GM21786 (cell line): ENCODE data around the gene AGAP3.

ENCODE experiments used
- ATAC-seq: cut with Tn5 transposase; IDR thresholded peaks from one replicate; pipeline ENCODE4 v1.9.1; 2021; ENCODE audit not compliant: unreplicated experiment

AGAP3 gene

GRCh38 chr7:151107882-151108281, 21.6 kb downstream of the AGAP3 start:
- ATAC-seq: no peak

- ATAC-seq: no peak
Observed at GRCh38 chr7:151109094-151110048, 23.1 kb downstream of the AGAP3 start.

- no peak for ATAC-seq
Observed at GRCh38 chr7:151110236-151110940, 24.1 kb downstream of the AGAP3 start.

GRCh38 chr7:151110941-151111645, 24.8 kb downstream of the AGAP3 start:
- peak; percentile 91 for ATAC-seq

GRCh38 chr7:151113344-151114150, 27.3 kb downstream of the AGAP3 start:
- no peak for ATAC-seq

GRCh38 chr7:151114151-151115090, 28.1 kb downstream of the AGAP3 start:
- ATAC-seq: no peak

GRCh38 chr7:151115121-151115835, 29.0 kb downstream of the AGAP3 start:
- ATAC-seq: no peak

GRCh38 chr7:151115836-151116418, 29.7 kb downstream of the AGAP3 start:
- no peak for ATAC-seq

- no peak for ATAC-seq
Observed at GRCh38 chr7:151116603-151117440, 30.5 kb downstream of the AGAP3 start.

- ATAC-seq: no peak
Observed at GRCh38 chr7:151117565-151117964, 31.3 kb downstream of the AGAP3 start.

- ATAC-seq: no peak
Observed at GRCh38 chr7:151118108-151119054, 32.1 kb downstream of the AGAP3 start.

- no peak for ATAC-seq
Observed at GRCh38 chr7:151119055-151119415, 32.8 kb downstream of the AGAP3 start.

GRCh38 chr7:151119902-151120301, 33.6 kb downstream of the AGAP3 start:
- no peak for ATAC-seq

- no peak for ATAC-seq
Observed at GRCh38 chr7:151120896-151121295, 34.6 kb downstream of the AGAP3 start.

- ATAC-seq: no peak
Observed at GRCh38 chr7:151121380-151122170, 35.3 kb downstream of the AGAP3 start.

- ATAC-seq: no peak
Observed at GRCh38 chr7:151122276-151122675, 36.0 kb downstream of the AGAP3 start.
